GM19025 (cell line): ENCODE data around the gene RPL28.

ENCODE experiments used
- ATAC-seq: cut with Tn5 transposase; IDR thresholded peaks from one replicate; pipeline ENCODE4 v1.9.1; 2021; ENCODE audit warnings: mild to moderate bottlenecking, low read depth, moderate library complexity; ENCODE audit not compliant: unreplicated experiment

The RPL28 gene

GRCh38 chr19:55352549-55353145 is 33.1 kb upstream of the RPL28 start:
- ATAC-seq: no peak

GRCh38 chr19:55353356-55353802 is 32.4 kb upstream of the RPL28 start:
- no peak for ATAC-seq

- no peak for ATAC-seq
Observed at GRCh38 chr19:55353803-55354697, 31.7 kb upstream of the RPL28 start.

- ATAC-seq: no peak
Observed at GRCh38 chr19:55354698-55355212, 31.0 kb upstream of the RPL28 start, which contains the start of gene COX6B2. Gene COX6B2, minus strand, starts transcription at chr19:55354719. Its CDS starts 198 bp downstream, at chr19:55354521.

GRCh38 chr19:55355213-55355821 is 30.4 kb upstream of the RPL28 start:
- ATAC-seq: no peak

GRCh38 chr19:55358493-55358892 is 27.2 kb upstream of the RPL28 start:
- no peak for ATAC-seq

GRCh38 chr19:55358943-55359908 is 26.5 kb upstream of the RPL28 start:
- no peak for ATAC-seq

GRCh38 chr19:55360902-55361301 is 24.8 kb upstream of the RPL28 start:
- ATAC-seq: no peak

- ATAC-seq: no peak
Observed at GRCh38 chr19:55362174-55362989, 23.4 kb upstream of the RPL28 start.

- no peak for ATAC-seq
Observed at GRCh38 chr19:55362990-55363716, 22.6 kb upstream of the RPL28 start, which contains the start of gene GARIN5B. Gene GARIN5B, minus strand, starts transcription at chr19:55363260. Its CDS starts 194 bp downstream, at chr19:55363066.

GRCh38 chr19:55365245-55365644 is 20.5 kb upstream of the RPL28 start:
- ATAC-seq: no peak

GRCh38 chr19:55365964-55366363 is 19.8 kb upstream of the RPL28 start:
- no peak for ATAC-seq

- ATAC-seq: no peak
Observed at GRCh38 chr19:55366790-55367189, 18.9 kb upstream of the RPL28 start.

- ATAC-seq: no peak
Observed at GRCh38 chr19:55368106-55368505, 17.6 kb upstream of the RPL28 start.

- no peak for ATAC-seq
Observed at GRCh38 chr19:55368701-55369563, 16.8 kb upstream of the RPL28 start.

- ATAC-seq: no peak
Observed at GRCh38 chr19:55369653-55370304, 16.0 kb upstream of the RPL28 start.
